GM19455 (cell line): ENCODE data around the gene LENG1.
"Not testable (repeated sequence)": the region's sequence is repeated elsewhere in the genome, so short reads cannot be mapped to it uniquely, and the experiment has no call there.

Source experiments
- ATAC-seq: cut with Tn5 transposase; IDR thresholded peaks from one replicate; pipeline ENCODE4 v1.9.1; 2021; ENCODE audit not compliant: unreplicated experiment

The LENG1 gene

GRCh38 chr19:54159352-54160181 is at the start of gene LENG1:
LENG1 (minus strand) TSS chr19:54159721; CDS start chr19:54159695, 26 bp downstream.
- ATAC-seq = peak; percentile 89

GRCh38 chr19:54208784-54209057 is 49.2 kb upstream of the LENG1 start:
- no peak for ATAC-seq

- ATAC-seq = no peak
Observed at GRCh38 chr19:54207983-54208783, 48.7 kb upstream of the LENG1 start.

- no peak for ATAC-seq
Observed at GRCh38 chr19:54207676-54207982, 48.1 kb upstream of the LENG1 start.

GRCh38 chr19:54207193-54207592 is 47.7 kb upstream of the LENG1 start:
- not testable (repeated sequence) for ATAC-seq

GRCh38 chr19:54206831-54207177 is 47.3 kb upstream of the LENG1 start:
- no peak for ATAC-seq

GRCh38 chr19:54206030-54206830 is 46.7 kb upstream of the LENG1 start:
- ATAC-seq = no peak

GRCh38 chr19:54204767-54205468 is 45.4 kb upstream of the LENG1 start:
- no peak for ATAC-seq

GRCh38 chr19:54203151-54203611 is 43.7 kb upstream of the LENG1 start:
- ATAC-seq = no peak

GRCh38 chr19:54201980-54202379 is 42.5 kb upstream of the LENG1 start:
- ATAC-seq = no peak

- no peak for ATAC-seq
Observed at GRCh38 chr19:54201172-54201701, 41.7 kb upstream of the LENG1 start.

GRCh38 chr19:54199401-54199800 is 39.9 kb upstream of the LENG1 start:
- ATAC-seq = no peak

- ATAC-seq = no peak
Observed at GRCh38 chr19:54197121-54197520, 37.6 kb upstream of the LENG1 start.

GRCh38 chr19:54196536-54196935 is 37.0 kb upstream of the LENG1 start:
- no peak for ATAC-seq

GRCh38 chr19:54194463-54194862 is 34.9 kb upstream of the LENG1 start:
- not testable (repeated sequence) for ATAC-seq

GRCh38 chr19:54193011-54193410 is 33.5 kb upstream of the LENG1 start:
- ATAC-seq = no peak

- ATAC-seq = no peak
Observed at GRCh38 chr19:54191811-54192453, 32.4 kb upstream of the LENG1 start.

- peak; percentile 29 for ATAC-seq
Observed at GRCh38 chr19:54191011-54191810, 31.7 kb upstream of the LENG1 start, which contains the start of gene TSEN34. TSEN34 (plus strand) TSS chr19:54191308; CDS start chr19:54191365, 57 bp downstream.

- ATAC-seq = peak; percentile 45
Observed at GRCh38 chr19:54190503-54191010, 31.0 kb upstream of the LENG1 start.
